Measurements from ENCODE around the gene NOS1AP.

DNA sequence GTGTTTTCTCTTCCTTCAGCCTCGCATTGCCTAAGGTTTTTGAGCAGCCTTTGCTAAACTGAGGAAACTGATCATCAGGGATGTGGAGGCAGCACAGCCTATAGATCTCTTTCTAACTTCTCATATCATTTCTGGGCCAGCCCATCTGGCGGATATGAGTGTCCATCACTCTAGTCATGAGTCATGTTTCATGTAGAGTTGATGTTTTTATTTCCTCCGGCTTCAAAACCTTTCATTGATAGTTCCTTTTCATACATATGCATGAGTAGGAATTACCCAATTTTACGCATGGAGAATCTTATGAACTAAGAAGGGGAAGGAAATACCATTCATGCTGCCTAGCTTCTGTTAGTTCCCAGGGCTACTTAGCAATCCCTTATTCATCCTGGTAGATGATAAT, 240.8 kb downstream of the NOS1AP start:
- TF ChIP-seq CTCF (conservative IDR thresholded peaks at IDR 0.05; ENCODE audit: low read length) (no peak), EZH2phosphoT487 (IDR thresholded peaks at IDR 0.05; ENCODE audit: borderline replicate concordance) (no peak)
